GM21360 (cell line): ENCODE measurements around the gene PPP1R9B.
A peak's percentile ranks its signal among the peaks of the same experiment; 100 is the strongest.

ENCODE experiments used
- ATAC-seq: cut with Tn5 transposase; IDR thresholded peaks from one replicate; pipeline ENCODE4 v1.9.1; 2021; ENCODE audit warnings: mild to moderate bottlenecking, moderate library complexity; ENCODE audit not compliant: unreplicated experiment

Gene PPP1R9B

DNA sequence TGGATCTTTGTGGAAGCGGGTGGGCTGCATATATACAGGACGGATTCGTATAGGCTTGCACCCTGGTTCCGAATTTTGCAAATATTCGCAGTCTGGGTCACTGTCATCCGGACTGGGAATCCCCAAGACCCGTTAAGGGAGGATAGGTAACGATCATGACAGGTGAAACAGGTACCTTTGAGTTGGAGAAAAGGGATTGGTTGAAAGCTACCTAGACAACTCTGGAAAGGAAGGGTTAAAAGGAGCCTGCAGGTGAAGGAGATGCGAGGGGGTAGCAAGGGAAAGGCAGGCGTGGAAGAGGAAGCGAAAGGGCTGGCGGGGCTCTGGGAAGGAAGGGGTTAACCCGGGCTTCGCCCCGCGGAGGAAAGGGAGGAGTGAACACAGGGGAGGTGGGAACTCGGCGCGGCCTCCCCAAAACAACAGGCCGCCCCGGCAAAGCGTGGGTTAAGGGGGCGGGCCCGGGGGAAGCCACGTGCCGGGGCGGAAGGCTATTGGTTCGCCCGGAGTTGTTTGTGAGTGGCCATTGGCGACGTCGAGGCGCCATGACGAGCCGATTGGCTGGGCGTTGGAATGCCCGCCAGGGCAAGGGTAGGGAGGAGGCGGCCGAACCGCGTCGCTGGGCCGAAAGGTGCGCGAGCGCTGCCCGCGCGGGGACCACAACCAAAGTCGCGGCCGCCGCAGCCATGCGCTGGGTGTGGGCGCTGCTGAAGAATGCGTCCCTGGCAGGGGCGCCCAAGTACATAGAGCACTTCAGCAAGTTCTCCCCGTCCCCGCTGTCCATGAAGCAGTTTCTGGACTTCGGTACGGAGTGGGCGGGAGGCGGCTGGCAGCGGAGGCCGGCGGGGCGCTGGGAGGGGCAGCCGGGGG lies 55.5 kb downstream of the PPP1R9B start, which contains the start of gene PDK2:
Gene PDK2 (plus strand): TSS at position 599 of the 867 bp plus-strand sequence. CDS start 85 bp downstream, at position 684.
- ATAC-seq, result peak; percentile 76

DNA sequence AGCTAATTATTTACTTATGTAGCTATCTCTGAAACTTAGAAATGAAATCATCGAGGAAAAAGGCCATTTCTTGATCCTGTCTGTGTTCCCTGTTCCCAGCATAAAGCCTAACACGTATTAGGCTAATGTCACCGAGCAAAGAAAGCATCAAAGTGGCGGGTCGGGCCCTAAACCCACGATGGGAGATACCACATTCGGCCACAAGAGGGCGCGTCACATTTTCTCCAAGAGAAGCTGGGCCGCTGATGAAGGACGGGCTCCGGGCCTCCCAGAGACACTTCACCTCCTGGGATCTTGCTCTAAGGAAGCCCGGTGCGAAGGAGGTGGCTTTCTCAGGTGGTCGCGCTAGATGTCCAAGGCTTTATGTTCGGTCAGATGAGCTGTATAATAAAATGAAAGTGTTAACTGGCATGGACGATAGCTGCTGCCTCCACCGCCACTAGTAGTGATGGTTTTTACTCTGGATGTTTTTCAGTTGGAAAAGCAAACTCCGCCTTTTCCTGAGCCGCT lies 56.2 kb downstream of the PPP1R9B start:
- peak; percentile 41 for ATAC-seq

DNA sequence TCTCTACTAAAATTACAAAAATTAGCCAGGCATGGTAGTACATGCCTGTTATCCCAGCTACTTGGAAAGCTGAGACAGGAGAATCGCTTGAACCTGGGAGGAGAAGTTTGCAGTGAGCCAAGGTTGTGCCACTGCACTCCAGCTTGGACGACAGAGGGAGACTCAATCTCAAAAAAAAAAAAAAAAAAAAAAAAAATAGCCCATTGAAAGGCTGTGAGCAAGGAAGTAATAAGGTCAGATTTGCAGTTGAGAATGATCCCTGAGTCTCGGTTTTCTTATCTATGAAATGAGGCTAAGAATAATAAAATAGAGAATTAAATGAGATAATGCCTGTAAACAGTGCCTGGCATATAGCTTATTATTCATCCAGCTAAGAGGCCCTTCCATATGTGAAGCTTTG lies 56.7 kb downstream of the PPP1R9B start:
- ATAC-seq, result no peak

DNA sequence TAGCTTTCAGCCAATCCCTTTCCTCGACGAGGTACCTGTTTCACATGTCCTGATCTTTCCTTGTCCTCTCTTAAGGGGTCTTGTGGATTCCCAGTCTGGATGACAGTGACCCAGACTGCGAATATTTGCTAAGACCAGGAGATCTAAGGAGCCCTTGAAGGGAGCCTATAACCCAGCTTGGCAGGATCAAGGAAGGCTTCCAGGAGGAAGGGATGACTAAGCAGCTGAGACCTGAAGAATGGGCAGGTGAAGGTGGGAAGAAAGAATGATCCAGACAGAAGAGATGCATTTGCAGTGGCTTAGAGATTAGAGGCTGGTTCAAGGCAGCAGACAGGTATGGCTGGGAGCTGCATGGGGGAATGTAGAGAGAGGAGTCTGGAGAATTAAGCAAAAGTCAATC lies 57.2 kb downstream of the PPP1R9B start:
- ATAC-seq, result no peak

DNA sequence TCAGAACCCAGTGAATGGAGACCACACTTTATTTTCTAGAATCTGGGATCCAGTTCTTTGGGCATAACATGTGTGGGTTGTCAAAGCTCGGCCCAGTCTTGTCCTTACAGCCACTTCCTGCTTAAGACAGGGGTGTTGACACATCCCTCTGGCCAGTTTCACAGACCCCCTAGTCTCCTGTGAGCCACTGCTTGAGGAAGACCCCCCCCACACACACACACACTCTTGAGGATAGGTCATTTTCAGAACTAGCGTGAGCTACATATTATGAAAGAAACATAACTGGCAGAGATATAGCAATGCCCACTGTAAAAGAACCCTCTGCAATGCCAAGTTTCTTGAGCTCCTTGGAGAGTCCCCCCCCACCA lies 58.6 kb downstream of the PPP1R9B start:
- no peak for ATAC-seq

DNA sequence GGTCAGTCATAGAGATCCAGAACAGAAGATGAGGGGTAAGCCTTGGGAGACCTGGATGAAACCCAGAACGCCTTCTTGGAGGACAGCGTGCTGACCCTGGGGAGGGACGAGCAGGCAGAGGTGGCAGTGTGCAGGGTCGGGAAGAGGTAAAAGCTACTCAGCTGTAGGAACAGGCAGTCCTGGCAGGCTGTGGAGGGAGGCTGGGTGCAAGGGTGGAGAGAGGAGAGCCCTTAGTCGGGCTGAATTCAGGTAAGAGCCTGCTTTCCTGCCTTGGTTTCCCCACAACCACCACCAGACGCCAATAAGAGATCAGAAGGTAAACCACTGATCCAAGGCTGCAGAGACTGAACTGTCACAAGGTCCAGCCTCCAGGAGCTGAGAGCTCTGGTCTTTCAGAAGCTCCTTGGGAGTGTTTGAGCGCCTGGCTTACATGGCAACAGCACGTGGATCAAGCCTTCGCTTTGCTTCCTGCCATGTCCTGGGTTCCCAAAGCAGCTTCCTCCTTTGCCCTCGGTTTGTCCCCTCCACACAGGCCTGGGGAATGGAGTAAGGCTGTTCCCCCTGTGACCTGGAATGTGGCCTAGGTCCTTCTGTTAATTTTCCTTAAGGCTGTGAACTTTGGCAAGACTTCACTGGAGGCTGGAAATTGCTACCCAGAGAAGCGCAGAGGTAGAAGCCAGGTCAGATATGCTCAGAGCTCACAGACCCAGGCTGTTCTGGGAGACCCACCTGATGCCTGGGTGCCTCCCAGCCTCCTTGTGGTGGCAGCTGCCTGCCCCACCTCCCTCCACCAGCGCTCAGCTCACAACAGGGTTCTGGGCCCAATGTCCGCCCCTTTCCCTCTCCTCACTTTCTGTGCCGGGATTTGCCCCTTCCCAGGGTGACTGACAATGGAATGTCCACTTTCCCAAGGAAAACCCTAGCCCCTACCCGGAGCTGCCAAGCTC lies 59.2 kb downstream of the PPP1R9B start:
- ATAC-seq, result no peak

DNA sequence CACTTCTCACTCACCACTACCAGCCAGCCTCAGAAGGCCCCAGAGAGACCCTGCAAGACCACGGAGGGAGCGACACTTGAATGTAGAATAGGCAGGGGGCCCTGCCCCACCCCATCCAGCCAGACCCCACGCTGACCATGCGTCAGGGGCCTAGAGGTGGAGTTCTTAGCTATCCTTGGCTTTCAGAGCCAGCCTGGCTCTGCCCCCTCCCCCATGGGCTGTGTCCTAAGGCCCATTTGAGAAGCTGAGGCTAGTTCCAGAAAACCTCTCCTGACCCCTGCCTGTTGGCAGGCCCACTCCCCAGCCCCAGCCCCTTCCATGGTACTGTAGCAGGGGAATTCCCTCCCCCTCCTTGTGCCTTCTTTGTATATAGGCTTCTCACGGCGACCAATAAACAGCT lies 60.4 kb downstream of the PPP1R9B start:
- no peak for ATAC-seq

DNA sequence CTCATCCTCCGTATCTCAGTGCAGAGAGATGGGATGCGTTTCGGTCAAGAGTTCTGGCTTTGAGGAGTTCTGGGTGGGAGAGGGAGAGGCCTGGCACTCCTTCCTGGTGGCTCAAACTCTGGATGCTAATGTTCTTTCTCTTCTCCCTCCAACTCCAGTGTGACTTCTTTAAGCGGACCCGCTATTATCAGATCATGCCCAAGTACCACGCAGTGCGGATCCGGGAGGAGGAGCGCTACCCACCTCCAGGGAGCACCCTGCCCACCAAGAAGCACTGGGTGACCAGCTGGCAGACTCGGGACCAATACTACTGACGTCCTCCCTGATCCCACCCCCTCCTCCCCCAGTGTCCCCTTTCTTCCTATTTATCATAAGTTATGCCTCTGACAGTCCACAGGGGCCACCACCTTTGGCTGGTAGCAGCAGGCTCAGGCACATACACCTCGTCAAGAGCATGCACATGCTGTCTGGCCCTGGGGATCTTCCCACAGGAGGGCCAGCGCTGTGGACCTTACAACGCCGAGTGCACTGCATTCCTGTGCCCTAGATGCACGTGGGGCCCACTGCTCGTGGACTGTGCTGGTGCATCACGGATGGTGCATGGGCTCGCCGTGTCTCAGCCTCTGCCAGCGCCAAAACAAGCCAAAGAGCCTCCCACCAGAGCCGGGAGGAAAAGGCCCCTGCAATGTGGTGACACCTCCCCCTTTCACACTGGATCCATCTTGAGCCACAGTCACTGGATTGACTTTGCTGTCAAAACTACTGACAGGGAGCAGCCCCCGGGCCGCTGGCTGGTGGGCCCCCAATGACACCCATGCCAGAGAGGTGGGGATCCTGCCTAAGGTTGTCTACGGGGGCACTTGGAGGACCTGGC lies 61.3 kb downstream of the PPP1R9B start:
- no peak for ATAC-seq

DNA sequence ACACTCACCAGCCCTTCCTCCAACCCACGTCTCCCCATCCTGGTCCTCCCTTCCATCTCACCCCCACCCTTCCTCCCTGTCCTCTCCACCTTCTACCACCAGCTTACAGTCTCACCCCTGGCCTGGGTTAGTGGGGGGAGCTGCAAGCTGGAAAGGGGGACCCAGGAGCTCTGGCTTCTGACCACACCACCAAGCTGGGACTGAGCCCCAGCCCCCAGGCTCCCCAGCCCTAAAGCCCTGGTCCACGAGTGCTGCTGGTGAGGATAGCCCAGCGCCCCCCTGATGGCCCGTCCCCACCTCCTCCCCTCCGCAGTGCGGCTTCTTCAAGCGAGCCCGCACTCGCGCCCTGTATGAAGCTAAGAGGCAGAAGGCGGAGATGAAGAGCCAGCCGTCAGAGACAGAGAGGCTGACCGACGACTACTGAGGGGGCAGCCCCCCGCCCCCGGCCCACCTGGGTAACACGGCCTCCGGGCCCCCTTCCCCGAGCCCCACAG lies 62.5 kb downstream of the PPP1R9B start:
- ATAC-seq, result no peak

DNA sequence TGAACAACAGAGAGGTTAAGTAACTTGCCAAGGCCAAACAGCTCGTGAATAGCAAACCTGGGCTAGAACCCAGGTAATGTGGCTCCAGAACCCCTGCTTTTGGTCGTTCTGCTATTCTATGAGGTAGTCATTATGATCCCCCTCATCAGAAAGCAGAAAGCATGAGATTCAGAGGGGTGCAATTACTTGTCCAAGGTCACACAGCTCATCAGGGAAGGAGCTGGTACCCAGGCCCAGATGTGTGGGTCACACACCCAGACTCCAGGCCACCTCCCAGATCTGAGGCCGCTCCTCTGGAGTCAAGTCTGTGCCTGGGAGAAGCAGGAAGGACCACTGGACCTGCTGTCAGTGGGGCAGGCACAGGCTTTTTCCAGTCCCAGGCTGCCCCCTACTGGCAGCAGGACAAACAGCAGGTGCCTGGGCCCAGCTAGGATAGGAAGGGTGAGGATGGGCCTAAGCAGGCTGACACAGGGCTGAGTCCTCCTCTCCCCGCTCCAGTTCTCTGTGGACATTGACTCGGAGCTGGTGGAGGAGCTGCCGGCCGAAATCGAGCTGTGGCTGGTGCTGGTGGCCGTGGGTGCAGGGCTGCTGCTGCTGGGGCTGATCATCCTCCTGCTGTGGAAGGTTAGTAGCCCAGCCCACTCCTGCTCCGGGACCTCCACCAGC lies 63.1 kb downstream of the PPP1R9B start:
- no peak for ATAC-seq
